Measurements from ENCODE around the gene SYTL5. TPM values are rescaled to one million over a fixed set of nuclear protein-coding genes. Genes with fewer than 3 reads are reported as not detected.

The SYTL5 gene
- polyA plus RNA-seq, 1 donor (not counting 4 experiments of a cell fraction or from before 2014, with no cell fraction given), result 0.09 TPM

- Histone ChIP-seq H3K4me1 (ENCODE audit: control insufficient read depth, extremely low read depth, insufficient read depth, low read length) (no peaks in the 10 kb centered on the region), H2AFZ (ENCODE audit: control insufficient read depth, low read length) (no peak overlapping the region), H3K9me3 (ENCODE audit: control insufficient read depth, low read depth, low read length) (no peaks in the 10 kb centered on the region), H3K9ac (ENCODE audit: control insufficient read depth, extremely low read depth, insufficient read depth, low read length) (no peak overlapping the region), H3K9me1 (ENCODE audit: control insufficient read depth, extremely low read depth, insufficient read depth, low read length) (no peaks in the 10 kb centered on the region), H3K36me3 (ENCODE audit: control insufficient read depth in 2 of 2, extremely low read depth in 1 of 2, insufficient read depth in 2 of 2, low read length in 2 of 2) (no peaks in the 10 kb centered on the region), H3K27me3 (ENCODE audit: control insufficient read depth, extremely low read depth, insufficient read depth, low read length) (no peaks in the 10 kb centered on the region), H3K27ac (ENCODE audit: control insufficient read depth, insufficient read depth, low read length) (no peak overlapping the region), H3K79me2 (ENCODE audit: control insufficient read depth, insufficient read depth, low read length) (no peaks in the 10 kb centered on the region), H4K20me1 (ENCODE audit: control insufficient read depth, extremely low read depth, insufficient read depth, low read length) (no peaks in the 10 kb centered on the region), H3K4me2 (ENCODE audit: control insufficient read depth, extremely low read depth, insufficient read depth, low read depth, low read length) (no peak overlapping the region), H3K4me3 (ENCODE audit: control insufficient read depth in 2 of 3, extremely low read depth in 1 of 3, insufficient read depth in 2 of 3, low read depth in 1 of 3, low read length in 3 of 3) (no peak overlapping the region)
- DNase-seq (ENCODE audit: low read depth, low spot score) (no peak), FAIRE-seq (no peak)
- dilution Hi-C loops (cut with MboI; ENCODE audit: extremely low pct_ligation_motif_present, low sequenced_read_pairs), result no loop called here
- TF ChIP-seq CTCF (optimal IDR thresholded peaks at IDR 0.05 in 1 of 3, IDR thresholded peaks at IDR 0.05 in 1 of 3, conservative IDR thresholded peaks at IDR 0.05 in 1 of 3; ENCODE audit: extremely low read depth in 1 of 3, insufficient read depth in 2 of 3, low read length in 3 of 3) (no peak), EZH2 (IDR thresholded peaks at IDR 0.05; ENCODE audit: low read length) (no peak)
These were observed 119.8 kb downstream of the SYTL5 start for GRCh38 chrX:38126179-38126578.

DNA sequence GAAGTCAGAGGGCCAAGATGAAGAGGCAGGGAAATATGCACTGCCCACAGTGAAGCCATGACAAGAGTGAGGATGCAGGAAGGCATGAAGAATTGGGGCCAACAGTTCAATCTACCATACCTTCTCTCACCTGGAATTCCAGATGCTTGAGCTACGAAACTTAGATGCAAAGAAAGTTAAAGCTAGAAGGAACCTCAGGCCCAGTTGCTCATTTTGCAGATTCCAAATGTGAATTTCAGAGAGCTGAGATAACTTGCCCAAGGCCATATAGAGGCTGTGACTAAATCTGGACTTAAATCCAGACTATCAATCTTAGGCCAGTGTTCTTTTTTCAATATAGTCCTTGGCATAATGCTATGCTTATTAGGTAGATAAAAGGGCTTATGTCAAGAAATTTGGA lies 121.6 kb downstream of the SYTL5 start:
- H3K9me1 ChIP-seq (ENCODE audit: control insufficient read depth, extremely low read depth, insufficient read depth, low read length), result no peaks in the 10 kb centered on the region
- TF ChIP-seq CTCF (optimal IDR thresholded peaks at IDR 0.05 in 1 of 3, IDR thresholded peaks at IDR 0.05 in 1 of 3, conservative IDR thresholded peaks at IDR 0.05 in 1 of 3; ENCODE audit: extremely low read depth in 1 of 3, insufficient read depth in 2 of 3, low read length in 3 of 3) (no peak), EZH2 (IDR thresholded peaks at IDR 0.05; ENCODE audit: low read length) (no peak)
- no peak for FAIRE-seq

More for the DNA sequence above, 121.6 kb downstream of the SYTL5 start:
- dilution Hi-C loops (cut with MboI; ENCODE audit: extremely low pct_ligation_motif_present, low sequenced_read_pairs), result no loop called here
- H4K20me1 ChIP-seq (ENCODE audit: control insufficient read depth, extremely low read depth, insufficient read depth, low read length), result no peaks in the 10 kb centered on the region
- no peak overlapping the region for H3K27ac ChIP-seq (ENCODE audit: control insufficient read depth, insufficient read depth, low read length)
- no peaks in the 10 kb centered on the region for H3K79me2 ChIP-seq (ENCODE audit: control insufficient read depth, insufficient read depth, low read length)
- H3K4me1 ChIP-seq (ENCODE audit: control insufficient read depth, extremely low read depth, insufficient read depth, low read length), result no peaks in the 10 kb centered on the region
- no peaks in the 10 kb centered on the region for H3K9me3 ChIP-seq (ENCODE audit: control insufficient read depth, low read depth, low read length)
- H2AFZ ChIP-seq (ENCODE audit: control insufficient read depth, low read length), result no peak overlapping the region
- no peaks in the 10 kb centered on the region for H3K27me3 ChIP-seq (ENCODE audit: control insufficient read depth, extremely low read depth, insufficient read depth, low read length)
- no peak overlapping the region for H3K9ac ChIP-seq (ENCODE audit: control insufficient read depth, extremely low read depth, insufficient read depth, low read length)
- no peaks in the 10 kb centered on the region for H3K36me3 ChIP-seq (ENCODE audit: control insufficient read depth in 2 of 2, extremely low read depth in 1 of 2, insufficient read depth in 2 of 2, low read length in 2 of 2)
- DNase-seq (ENCODE audit: low read depth, low spot score), result no peak
- no peak overlapping the region for H3K4me2 ChIP-seq (ENCODE audit: control insufficient read depth, extremely low read depth, insufficient read depth, low read depth, low read length)
- no peak overlapping the region for H3K4me3 ChIP-seq (ENCODE audit: control insufficient read depth in 2 of 3, extremely low read depth in 1 of 3, insufficient read depth in 2 of 3, low read depth in 1 of 3, low read length in 3 of 3)
